Activated CD4-positive, CD25-positive, alpha-beta regulatory T cell treated with anti-CD3 and anti-CD28 coated beads, Interleukin-2, amount 50 U/mL, for 72 hours (primary cell): ENCODE data around the gene PET100.
"Not testable (repeated sequence)": the region's sequence is repeated elsewhere in the genome, so short reads cannot be mapped to it uniquely, and the experiment has no call there.

ENCODE experiments used
- DNase-seq: peaks from one replicate; pipeline ENCODE4 v3.0.0; 2021

The PET100 gene

GRCh38 chr19:7635670-7636069, 6.1 kb downstream of the PET100 start:
- no peak for DNase-seq

DNA sequence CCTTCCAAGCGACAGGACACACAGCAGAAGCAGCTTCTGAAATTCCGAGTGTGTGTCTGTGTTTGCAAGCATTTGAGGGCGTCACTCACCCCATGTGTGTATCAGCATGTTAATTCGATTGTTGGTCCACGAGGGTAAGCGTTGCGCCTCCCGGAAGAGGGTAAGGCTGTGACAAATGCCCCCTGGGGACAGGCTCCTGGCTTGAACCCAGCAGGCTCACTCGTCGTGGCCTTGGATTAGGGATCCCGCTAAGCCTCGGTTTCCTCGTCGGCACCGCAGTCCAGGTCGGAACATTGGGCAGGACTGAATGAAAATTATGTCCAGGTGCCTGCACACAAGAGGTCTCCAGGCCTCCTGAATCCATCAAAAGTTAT, 6.7 kb downstream of the PET100 start:
- DNase-seq: no peak

DNA sequence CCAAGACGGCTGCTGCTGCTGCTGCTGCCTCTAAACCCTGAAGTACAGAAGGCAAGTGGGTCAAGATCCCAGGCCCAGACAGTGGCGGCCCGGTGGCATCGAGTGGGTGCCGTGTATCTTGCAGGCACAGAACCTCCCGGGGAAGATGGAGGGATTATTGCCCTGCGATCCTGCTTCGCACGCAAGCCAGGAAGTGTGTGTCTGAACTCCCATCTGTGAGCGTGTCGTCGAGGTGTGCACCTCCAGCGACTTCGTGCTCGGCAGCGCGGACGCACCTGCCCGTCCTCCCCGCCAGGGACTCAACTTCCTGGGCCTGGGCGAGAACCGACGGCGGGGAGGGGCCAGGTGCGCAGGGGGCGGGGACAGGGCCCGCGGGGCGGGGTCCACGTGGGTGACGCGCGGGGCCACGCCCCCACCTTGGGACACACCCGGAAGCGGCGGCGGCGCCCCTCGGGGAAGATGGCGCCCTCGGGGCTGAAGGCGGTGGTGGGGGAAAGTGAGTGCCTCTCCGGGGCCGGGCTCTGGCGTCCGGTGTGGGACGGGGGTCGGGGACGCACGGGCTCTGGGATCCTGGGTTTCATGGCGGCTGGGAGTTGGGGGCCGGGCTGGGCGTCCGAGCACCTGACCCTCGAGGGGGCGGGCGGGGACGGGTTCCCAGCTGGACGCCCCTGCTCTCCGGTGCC, 7.2 kb downstream of the PET100 start, which contains the start of gene STXBP2:
Gene STXBP2, plus strand, starts transcription at position 420 of the 683 bp plus-strand sequence. Its CDS starts 40 bp downstream, at position 460.
- DNase-seq: peak; percentile 91

DNA sequence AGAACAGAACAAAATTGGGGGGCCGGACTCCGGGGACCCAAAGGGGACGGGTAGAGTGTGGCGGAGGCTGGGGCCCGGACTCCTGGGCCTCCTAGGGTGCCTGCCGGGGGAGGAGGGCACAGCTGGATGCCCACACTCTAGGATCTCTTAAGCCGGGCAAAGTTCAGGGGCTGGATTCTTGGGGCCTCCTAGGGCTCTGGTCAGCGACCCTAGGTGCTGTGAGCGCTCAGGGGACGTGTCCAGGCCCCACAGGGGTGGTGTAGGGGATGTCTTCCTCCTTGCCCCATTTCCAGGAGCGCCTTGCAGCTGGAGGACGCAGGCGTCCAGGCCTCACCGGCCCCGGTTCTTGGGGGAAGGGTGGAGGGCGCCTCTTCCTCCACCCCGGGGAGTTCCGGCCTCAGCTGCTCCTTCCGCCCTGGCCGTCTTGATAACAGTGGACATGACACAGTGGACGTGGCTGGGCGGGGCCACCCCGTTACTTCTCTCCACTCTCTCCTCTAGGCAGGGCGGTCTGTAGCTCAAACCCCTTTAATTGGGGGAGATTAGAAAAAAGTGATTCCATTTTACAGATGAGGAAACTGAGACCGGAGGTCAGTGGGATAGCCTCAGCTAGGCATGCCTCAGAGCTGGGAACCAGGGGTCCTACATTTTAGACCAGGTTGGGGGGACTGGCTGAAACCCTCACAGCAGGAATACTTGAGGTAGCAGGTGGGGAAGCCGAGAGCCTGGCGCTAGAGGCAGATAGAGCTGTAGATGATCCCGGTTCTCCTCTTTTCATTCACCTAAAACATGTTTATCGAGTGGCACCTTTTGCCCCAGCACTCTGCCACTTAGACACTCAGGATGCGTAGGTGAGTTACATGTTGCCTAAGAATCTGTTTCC, 8.0 kb downstream of the PET100 start:
- no peak for DNase-seq

DNA sequence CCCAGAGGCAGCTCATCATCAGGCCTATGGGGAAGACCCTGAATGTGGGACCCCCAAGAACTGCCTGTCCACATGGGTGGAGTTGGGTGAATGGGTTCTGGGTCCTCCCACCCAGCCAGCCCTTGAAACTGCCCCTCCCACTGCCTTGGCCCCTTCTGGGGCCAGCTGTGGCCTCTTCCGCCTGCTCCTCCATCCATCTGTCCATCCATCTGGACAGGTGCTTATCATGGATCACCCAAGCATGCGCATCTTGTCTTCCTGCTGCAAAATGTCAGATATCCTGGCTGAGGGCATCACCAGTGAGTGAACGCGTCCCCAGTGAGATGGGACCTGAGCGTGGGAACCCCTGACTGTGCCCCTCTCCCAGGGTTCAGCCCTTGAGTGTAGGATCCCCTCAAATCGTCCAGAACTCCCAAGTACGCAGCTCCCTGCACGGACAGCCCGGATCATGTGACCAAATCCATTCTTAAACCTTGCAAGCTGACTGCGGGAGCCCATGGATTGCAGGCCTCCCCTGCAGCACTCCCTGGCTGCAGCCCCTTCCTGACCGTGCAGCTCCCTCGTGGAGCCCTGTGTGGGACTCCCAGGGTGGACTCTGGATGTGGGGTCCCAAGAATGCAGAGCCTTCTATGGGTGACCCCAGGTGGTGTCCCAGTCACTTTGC, 9.3 kb downstream of the PET100 start:
- no peak for DNase-seq

GRCh38 chr19:7639863-7640348, 10.3 kb downstream of the PET100 start:
- DNase-seq: no peak

DNA sequence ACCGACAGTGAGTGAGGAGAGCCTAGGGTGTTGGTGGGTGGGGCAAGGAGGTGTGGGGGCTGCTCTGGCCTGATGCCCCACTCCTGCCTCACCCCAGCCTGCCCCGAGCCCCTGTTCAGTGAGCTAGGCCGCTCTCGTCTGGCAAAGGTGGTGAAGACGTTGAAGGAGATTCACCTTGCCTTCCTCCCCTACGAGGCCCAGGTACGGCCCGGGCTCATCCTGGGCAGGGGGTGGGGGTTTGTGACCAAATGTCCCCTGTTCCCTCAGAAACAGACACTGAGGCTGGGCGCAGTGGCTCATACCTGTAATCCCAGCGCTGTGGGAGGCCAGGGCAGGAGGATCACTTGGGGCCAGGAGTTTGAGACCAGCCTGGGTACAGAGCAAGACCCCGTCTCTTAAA, 11.2 kb downstream of the PET100 start:
- DNase-seq: no peak

DNA sequence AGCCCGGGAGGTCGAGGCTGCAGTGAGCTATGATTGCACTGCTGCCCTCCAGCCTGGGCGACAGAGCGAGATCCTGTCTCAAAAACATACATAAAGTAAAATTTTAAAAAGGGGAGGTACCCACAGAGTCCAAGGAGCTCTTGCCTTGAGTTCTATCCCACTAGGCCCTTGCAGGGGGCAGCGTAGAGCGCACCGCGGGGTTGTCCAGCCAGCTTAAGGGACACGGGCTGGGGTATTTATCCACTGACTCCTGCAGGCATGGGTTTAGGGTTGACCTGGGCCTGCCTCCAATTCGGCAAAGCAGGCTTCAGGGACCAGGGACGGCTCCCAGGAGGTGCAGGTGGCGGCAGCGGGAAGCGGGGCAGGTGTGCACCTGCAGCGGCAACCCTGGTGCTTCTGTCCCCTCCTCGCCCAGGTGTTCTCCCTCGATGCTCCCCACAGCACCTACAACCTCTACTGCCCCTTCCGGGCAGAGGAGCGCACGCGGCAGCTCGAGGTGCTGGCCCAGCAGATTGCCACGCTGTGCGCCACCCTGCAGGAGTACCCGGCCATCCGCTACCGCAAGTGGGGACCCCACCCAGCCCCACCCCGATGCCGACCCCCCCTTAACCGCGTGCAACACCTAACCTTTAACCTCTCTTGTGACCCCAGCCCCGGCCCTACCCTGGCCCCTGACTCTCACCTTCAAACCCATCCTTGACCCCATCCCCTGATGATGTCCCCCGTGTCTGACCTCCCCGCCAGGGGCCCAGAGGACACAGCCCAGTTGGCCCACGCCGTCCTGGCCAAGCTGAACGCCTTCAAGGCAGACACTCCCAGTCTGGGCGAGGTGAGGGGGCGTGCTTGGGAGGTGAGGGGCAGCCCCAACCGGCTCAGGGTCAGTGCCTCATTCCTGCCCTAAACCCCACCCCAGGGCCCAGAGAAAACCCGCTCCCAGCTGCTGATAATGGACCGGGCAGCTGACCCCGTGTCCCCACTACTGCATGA, 12.0 kb downstream of the PET100 start:
- no peak for DNase-seq

DNA sequence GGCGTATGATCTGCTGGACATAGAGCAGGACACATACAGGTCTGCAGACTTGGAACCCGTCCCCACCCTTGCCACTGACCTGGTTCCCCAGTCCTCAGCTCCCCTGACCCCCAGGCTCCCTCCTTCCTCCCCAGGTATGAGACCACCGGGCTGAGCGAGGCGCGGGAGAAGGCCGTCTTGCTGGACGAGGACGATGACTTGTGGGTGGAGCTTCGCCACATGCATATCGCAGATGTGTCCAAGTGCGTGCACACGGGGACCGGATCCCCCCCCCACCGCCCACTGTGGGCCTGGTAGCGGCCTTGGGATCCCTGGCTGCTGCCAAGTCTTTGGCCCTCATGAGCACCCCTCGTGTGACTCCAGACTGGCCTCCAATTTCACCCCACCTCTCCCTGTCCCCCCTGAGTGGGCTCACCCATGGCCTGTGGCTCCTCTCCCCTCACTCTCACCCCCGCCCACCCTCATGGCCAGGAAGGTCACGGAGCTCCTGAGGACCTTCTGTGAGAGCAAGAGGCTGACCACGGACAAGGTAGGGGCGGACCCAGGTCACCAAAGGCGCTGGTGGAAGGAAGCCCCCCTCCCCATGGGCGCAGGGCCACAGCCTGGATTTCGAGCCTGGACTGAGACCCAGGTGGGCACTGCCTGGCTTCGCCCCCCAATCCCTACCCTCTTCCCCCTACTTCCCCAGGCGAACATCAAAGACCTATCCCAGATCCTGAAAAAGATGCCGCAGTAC, 12.9 kb downstream of the PET100 start:
- DNase-seq: no peak

DNA sequence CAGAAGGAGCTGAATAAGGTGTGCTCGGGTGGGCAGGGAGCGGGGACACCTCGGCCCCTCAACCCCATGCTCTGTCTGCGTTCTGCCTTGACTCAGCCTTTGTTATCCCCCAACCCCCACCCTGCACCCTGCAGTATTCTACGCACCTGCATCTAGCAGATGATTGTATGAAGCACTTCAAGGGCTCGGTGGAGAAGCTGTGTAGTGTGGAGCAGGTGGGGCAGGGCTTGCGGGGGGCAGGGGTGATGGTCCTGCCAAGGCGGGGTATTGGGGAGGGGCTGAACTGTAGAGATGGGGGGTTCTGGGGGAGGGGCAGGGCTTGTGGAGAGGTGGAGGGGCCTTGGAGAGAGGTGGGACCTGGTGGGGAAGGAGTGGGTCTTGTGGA, 13.4 kb downstream of the PET100 start:
- no peak for DNase-seq

- not testable (repeated sequence) for DNase-seq
Measured at GRCh38 chr19:7643629-7644549, 14.3 kb downstream of the PET100 start.

DNA sequence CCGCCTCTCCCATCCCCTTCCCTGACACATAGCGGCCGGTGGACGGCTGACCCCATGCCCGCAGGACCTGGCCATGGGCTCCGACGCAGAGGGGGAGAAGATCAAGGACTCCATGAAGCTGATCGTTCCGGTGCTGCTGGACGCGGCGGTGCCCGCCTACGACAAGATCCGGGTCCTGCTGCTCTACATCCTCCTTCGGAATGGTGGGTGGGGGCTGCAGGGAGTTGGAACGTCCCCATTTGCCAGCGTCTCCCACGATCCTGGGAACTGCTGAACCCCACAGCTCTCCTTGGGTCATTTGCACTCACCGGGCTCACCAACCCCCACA, 14.9 kb downstream of the PET100 start:
- DNase-seq: no peak

DNA sequence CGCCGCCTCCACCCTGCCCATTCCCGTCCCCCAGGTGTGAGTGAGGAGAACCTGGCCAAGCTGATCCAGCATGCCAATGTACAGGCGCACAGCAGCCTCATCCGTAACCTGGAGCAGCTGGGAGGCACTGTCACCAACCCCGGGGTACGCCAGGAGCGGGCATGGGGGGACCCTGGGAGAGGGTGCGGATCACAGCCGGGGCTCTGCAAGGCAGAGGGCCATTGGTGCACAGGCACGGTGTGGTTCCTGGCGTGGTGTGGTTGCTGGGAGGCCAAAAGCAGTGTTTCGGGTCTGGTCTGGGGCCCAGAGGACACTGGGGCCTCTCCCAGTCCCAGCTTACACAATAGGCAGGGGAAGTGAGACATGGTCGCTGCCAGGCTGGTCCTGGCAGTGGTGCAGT, 15.6 kb downstream of the PET100 start:
- no peak for DNase-seq

DNA sequence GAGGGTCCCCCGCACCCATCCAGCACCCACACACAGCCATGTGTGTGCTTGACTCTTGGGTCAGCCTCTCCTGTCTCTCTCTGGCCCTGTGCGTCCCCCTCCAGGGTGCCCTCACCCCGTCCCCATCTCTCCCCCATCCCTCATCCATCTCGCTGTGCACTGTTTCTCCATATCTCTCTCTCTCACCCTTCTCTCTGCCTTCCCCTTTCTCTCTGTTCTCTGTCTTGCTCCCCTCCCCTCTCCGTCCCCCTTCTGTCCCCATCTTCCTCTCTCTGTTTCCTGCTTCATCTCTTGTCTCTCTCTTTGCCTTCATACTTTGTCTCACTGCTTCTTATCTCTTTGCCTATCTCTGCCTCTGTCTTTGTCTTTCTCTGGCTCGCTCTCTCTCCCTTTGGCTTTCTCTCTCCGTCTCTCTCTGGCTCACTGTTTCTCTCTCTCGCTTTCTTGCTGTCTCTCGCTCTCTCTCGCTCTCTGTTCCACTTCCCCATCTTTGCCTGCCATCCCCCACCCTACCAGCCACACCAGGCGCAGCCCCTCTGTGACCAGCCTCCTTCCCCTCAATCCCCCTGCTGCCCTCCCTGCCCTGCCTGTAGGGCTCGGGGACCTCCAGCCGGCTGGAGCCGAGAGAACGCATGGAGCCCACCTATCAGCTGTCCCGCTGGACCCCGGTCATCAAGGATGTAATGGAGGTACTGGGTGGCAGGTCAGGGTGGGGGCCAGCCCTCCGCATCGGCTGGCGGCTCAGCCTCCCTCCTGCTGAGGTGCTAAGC, 16.2 kb downstream of the PET100 start:
- no peak for DNase-seq

DNA sequence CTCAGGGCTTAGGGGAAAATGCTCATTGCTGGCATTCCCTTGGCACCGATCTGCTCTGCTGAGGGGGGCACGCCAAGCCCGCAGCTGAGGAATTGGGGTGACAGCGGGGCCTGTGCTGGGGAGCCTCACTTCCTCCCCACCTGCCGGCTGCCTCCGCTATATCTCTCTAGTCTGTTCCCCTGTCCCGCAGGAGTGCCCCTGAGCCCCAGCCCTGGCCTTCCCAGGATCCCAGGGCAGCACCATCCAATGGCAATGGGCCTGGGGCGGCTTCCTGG, 16.8 kb downstream of the PET100 start:
- no peak for DNase-seq

DNA sequence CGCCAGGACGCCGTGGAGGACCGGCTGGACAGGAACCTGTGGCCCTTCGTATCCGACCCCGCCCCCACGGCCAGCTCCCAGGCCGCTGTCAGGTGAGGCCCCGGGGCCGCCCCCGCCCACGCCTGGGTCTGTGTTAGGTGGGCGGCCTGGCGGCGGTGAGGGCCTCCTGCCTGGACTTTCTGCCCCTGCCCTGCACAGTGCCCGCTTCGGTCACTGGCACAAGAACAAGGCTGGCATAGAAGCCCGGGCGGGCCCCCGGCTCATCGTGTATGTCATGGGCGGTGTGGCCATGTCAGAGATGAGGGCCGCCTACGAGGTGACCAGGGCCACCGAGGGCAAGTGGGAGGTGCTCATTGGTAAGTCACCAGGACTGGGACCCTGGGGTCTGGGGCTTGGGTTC, 17.6 kb downstream of the PET100 start:
- no peak for DNase-seq

GRCh38 chr19:7648265-7649014, 18.8 kb downstream of the PET100 start:
- DNase-seq: no peak

DNA sequence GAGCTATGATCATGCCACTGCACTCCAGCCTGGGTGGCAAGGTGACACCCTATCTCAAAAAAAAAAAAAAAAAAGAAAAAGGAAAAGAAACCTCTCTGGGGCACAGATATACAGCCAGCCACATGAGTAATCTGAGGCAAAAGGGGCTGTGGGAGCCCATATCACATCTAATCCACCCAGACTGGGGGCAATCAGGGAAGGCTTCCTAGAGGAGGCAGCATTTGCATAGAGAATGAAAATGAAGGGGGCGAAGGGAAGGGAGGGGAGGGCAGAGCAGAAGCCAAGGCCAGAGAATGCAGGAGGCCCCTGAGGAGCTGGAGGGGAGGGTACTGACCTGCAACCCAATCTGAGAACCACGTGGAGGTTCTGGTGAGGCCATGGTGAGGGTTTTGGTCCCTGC, 20.6 kb downstream of the PET100 start:
- DNase-seq: no peak

- DNase-seq: peak; percentile 91
Measured at GRCh38 chr19:7652061-7652641, 22.6 kb downstream of the PET100 start.
